Measurements from ENCODE around the gene OR4C46.
"Not testable (repeated sequence)": the region's sequence is repeated elsewhere in the genome, so short reads cannot be mapped to it uniquely, and the experiment has no call there.

The OR4C46 gene
- 0 to 0.22 (median 0) reads per million in 17 experiments for total RNA-seq

- DNase-seq: no peak
These were observed at the start of gene OR4C46 for GRCh38 chr11:54603898-54604297. OR4C46 (minus strand) TSS chr11:54603998; CDS start chr11:54603998, 0 bp downstream.

GRCh38 chr11:54645606-54646005, 41.8 kb upstream of the OR4C46 start:
- not testable (repeated sequence) for DNase-seq

- DNase-seq: not testable (repeated sequence)
These were observed 42.4 kb downstream of the OR4C46 start for GRCh38 chr11:54561439-54561838.

- no peak for DNase-seq
These were observed 44.9 kb downstream of the OR4C46 start for GRCh38 chr11:54558919-54559318.

GRCh38 chr11:54558407-54558806, 45.4 kb downstream of the OR4C46 start:
- DNase-seq: peak in 1 of 4 experiments; percentile 2

All from suppressor macrophage (primary cell).